ENCODE measurements around the gene FLT4.

The FLT4 gene

DNA sequence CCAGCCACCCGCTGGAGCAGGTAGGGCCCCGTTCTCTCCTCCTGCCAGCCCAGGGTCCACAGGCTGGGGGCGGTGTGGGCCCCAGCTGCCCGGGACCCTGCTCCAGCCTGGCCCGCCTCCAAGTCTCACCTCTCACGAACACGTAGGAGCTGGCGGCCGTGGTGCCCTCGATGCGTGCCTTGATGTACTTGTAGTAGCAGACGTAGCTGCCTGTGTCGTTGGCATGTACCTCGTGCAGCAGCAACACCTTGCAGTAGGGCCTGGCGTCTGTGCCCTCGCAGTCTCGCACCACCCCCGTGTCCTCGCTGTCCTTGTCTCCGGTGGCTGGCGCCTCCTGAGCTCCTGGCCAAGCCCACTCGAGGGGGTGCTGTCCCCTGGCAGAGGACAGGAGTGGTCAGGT, 19.0 kb downstream of the FLT4 start:
- no peak overlapping the region for H3K9ac ChIP-seq (ENCODE audit: low read depth, low read length)
- H3K4me1 ChIP-seq (ENCODE audit: insufficient read depth, low read length), result no peaks in the 10 kb centered on the region
- H3K9me3 ChIP-seq (ENCODE audit: insufficient read depth, low read depth, low read length), result no peaks in the 10 kb centered on the region
- H3K27me3 ChIP-seq (ENCODE audit: insufficient read depth, low read length), result no peaks in the 10 kb centered on the region
- no peak overlapping the region for H3K27ac ChIP-seq (ENCODE audit: low read depth, low read length)
- H3K36me3 ChIP-seq (ENCODE audit: insufficient read depth, low read length), result no peaks in the 10 kb centered on the region
- H3K4me3 ChIP-seq (ENCODE audit: low read length), result no peak overlapping the region
- 92% methylated on average over 22 of the region's 22 CpGs for WGBS

DNA sequence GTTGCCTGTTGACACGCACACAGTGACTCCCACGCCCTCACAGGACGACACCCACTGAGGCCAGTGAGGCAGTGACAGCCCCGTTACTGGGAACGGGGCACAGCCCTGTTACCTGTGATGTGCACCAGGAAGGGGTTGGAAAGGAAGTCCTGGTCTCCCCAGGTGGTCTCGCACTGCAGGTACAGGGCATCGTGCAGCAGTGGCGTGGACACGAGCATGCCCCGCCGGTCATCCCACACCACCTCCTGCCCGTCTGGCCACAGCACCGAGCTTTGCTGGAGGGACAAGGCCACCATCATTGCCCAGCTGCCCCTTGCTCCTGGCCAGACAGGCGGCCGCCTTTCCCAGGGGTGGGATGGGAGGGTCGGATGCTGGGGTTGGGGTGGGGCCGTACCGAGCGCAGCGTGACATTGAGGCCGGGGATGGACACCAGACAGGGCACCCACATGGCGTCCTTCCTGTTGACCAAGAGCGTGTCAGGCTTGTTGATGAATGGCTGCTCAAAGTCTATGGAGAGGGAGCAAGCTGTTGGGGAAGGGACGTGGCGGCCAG, 19.5 kb downstream of the FLT4 start:
- Histone ChIP-seq H3K27ac (ENCODE audit: low read depth, low read length) (no peak overlapping the region), H3K4me1 (ENCODE audit: insufficient read depth, low read length) (no peaks in the 10 kb centered on the region), H3K4me3 (ENCODE audit: low read length) (no peak overlapping the region), H3K9ac (ENCODE audit: low read depth, low read length) (no peak overlapping the region), H3K36me3 (ENCODE audit: insufficient read depth, low read length) (no peaks in the 10 kb centered on the region), H3K9me3 (ENCODE audit: insufficient read depth, low read depth, low read length) (no peaks in the 10 kb centered on the region), H3K27me3 (ENCODE audit: insufficient read depth, low read length) (no peaks in the 10 kb centered on the region)
- 93% methylated on average over 25 of the region's 25 CpGs for WGBS

DNA sequence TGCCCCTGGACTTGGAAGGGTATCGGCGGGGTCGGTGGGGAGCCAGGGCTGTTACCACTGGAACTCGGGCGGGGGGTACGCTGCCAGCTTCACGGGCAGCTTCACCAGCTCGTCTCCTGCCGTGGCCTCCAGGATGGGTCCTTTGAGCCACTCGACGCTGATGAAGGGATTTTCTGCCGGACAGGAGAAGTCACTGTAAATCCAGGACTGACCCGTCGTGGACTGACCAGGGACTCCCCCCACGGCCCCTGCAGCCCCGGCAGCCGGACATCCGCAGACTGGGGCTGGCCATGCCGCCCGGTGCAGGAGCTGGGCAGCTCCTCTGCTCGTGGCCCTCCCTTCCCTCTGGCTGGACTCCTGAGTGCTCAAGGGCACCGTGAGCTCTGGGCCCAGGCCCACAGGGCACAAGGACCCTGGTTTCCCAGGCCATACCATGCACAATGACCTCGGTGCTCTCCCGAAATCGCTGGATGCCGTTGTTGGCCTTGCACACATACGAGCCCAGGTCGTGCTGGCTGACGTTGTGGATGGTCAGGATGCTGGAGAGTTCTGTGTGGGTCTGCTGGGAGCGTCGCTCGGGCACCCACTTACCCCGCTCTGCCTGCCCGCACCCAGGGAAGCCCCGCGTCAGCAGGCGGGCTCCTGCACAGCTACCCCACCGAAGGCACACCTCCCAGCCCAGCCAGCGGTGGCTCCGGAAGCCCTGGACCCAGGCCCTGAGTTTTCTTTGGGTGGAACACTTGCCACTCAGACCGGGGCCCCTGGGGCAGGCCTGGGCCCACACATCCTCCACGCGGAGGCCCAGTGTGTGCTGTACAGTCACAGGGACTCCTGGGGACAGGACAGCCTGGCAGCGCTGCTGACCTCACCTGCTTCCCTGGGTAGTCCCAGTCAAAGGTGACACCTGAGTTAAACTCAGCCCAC, 20.3 kb downstream of the FLT4 start:
- Histone ChIP-seq H3K36me3 (ENCODE audit: insufficient read depth, low read length) (no peaks in the 10 kb centered on the region), H3K4me1 (ENCODE audit: insufficient read depth, low read length) (no peaks in the 10 kb centered on the region)
- 92% methylated on average over 44 of the region's 44 CpGs for WGBS

DNA sequence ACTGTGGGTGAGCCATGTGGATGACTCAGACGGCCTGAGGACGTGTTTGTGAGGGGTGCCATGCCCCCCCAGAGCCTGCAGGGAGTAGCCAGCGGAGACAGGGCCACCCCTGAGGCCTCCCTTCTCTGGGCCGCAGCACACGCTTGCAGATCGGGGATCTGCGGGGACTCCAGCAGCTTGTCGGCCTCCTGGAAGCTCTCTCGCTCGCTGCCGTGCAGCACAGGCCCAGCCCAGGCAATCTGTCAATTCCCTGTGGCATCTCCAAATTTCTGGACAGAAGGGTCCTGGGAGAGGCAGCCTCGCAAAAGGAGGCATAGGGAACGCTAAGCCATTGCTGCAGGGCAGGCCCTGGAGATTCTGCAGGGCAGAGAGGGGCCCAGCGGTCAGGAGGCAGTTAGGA, 21.2 kb downstream of the FLT4 start:
- Histone ChIP-seq H3K9me3 (ENCODE audit: insufficient read depth, low read depth, low read length) (no peaks in the 10 kb centered on the region), H3K9ac (ENCODE audit: low read depth, low read length) (no peak overlapping the region), H3K27me3 (ENCODE audit: insufficient read depth, low read length) (no peaks in the 10 kb centered on the region), H3K4me1 (ENCODE audit: insufficient read depth, low read length) (no peaks in the 10 kb centered on the region), H3K27ac (ENCODE audit: low read depth, low read length) (no peak overlapping the region), H3K4me3 (ENCODE audit: low read length) (no peak overlapping the region), H3K36me3 (ENCODE audit: insufficient read depth, low read length) (no peaks in the 10 kb centered on the region)
- 90% methylated on average over 14 of the region's 14 CpGs for WGBS

More for the DNA sequence above, 20.3 kb downstream of the FLT4 start:
- H3K27ac ChIP-seq (ENCODE audit: low read depth, low read length), result no peak overlapping the region
- no peaks in the 10 kb centered on the region for H3K27me3 ChIP-seq (ENCODE audit: insufficient read depth, low read length)
- no peak overlapping the region for H3K4me3 ChIP-seq (ENCODE audit: low read length)
- no peaks in the 10 kb centered on the region for H3K9me3 ChIP-seq (ENCODE audit: insufficient read depth, low read depth, low read length)
- H3K9ac ChIP-seq (ENCODE audit: low read depth, low read length), result no peak overlapping the region

DNA sequence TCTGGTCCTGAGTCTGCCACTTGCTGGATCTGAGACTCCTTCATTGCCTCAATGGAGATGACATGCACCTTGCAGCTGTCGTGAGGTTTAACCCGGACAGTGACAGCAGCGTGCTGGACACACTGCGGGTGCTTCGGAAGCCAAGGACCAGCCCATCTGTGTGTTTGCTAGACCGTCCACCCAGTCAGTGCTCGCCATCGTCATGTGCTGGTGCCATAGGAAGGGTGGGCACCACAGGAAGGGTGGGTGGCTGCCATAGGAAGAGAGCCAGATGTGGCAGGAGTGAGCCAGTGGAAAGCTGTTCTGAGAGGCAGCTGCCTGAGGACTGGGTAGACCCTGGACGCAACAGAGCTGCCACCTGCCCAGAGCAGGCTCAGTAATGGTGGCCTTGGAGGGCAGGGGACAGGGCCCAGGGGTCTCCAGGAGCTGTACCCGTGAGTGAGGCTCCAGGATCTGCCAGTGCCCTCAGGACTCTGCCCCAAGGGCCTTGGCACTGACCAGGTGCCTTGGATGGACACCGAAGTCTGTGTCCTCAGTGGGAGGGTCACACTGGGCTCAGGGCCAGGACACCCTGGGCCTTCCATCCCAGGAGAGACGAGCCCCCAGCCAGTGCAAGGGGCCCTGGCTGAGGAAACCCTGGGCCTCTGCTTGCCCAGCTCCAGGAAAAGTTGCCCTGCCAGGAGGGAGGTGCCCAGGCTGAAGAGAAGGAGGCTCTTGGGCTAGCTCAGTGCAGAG, 21.8 kb downstream of the FLT4 start:
- H3K9ac ChIP-seq (ENCODE audit: low read depth, low read length), result no peak overlapping the region
- 95% methylated on average over 12 of the region's 12 CpGs for WGBS
- no peaks in the 10 kb centered on the region for H3K4me1 ChIP-seq (ENCODE audit: insufficient read depth, low read length)
- H3K9me3 ChIP-seq (ENCODE audit: insufficient read depth, low read depth, low read length), result no peaks in the 10 kb centered on the region
- H3K4me3 ChIP-seq (ENCODE audit: low read length), result no peak overlapping the region
- H3K27me3 ChIP-seq (ENCODE audit: insufficient read depth, low read length), result no peaks in the 10 kb centered on the region
- no peak overlapping the region for H3K27ac ChIP-seq (ENCODE audit: low read depth, low read length)
- H3K36me3 ChIP-seq (ENCODE audit: insufficient read depth, low read length), result no peaks in the 10 kb centered on the region

DNA sequence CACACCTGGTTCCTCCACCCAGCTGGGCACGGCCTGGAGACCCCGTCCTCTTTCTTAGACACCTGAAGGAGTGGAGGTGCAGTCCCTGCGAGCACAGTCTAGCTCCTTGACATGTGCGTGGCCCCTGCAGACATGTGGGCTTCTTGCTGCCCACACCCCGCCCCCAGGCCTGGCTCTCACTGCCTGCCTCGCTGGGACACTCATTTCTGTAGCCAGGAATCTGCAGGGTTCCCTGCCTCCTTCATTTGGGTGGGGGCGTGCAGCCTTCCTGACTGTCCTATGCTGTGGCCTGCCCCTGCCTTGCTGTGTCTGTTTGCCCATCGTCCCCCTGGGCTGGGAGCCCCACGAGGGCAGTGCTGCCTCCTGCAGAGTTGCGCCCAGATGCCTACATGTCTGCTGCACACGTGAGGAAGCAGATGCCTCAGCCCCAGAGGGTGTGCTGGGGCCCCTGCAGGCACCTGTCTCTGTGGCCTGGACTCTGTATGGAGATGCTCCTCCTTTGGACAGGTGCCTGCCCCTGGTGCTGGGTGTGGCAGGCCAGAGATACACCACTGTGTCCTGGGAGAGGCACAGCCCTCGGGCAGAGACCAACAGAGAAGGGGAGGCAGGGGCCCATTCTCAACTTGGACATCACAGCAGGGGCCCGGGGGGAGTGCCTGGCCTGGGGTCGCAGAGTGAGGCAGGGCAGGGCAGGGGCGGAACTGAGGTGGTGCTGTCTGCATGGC, 22.6 kb downstream of the FLT4 start:
- Histone ChIP-seq H3K27me3 (ENCODE audit: insufficient read depth, low read length) (no peaks in the 10 kb centered on the region), H3K36me3 (ENCODE audit: insufficient read depth, low read length) (no peaks in the 10 kb centered on the region), H3K9me3 (ENCODE audit: insufficient read depth, low read depth, low read length) (no peaks in the 10 kb centered on the region), H3K4me3 (ENCODE audit: low read length) (no peak overlapping the region), H3K27ac (ENCODE audit: low read depth, low read length) (no peak overlapping the region), H3K4me1 (ENCODE audit: insufficient read depth, low read length) (no peaks in the 10 kb centered on the region), H3K9ac (ENCODE audit: low read depth, low read length) (no peak overlapping the region)
- WGBS, result 86% methylated on average over 15 of the region's 15 CpGs

DNA sequence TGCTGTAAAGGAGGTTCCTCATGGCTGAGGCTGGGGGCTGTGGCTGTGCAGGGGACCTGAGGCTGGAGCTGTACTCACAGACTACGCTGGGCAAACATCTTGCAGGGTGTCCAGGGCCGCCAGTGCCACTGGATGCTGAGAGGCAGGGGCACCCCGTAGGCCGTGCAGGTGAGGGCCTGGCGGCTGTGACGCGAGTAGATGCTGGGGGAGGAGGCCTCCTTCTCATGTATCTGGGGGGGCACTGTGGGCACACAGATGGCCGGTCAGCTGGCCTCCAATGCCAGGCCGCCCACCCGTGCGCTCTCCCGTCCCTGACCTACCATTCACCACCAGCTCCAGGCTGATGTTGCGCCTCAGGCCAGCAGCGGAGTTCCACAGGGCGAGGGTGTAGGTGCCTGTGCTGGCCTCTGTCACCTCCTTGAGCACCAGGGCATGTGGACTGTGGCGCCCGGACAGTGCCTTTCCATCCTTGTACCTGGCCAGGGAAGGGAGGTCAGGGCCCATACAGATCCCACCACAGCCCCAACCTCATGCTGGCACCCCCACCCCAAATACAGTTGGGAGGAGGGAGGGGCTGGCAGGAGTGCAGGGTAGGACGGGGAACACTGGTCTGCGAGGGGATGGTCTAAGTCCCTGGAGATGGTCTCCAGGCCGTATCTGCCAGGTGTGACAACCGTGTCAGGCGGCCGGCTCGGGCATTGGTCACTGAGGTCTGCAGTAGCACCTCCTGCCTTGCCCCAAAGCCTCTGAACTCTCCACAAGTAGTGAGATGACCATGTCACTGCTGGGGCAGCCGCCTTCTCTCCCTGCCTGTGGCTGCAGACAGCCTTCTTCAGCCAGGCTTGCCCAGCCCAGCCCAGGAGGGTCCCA, 23.4 kb downstream of the FLT4 start:
- Histone ChIP-seq H3K27me3 (ENCODE audit: insufficient read depth, low read length) (no peaks in the 10 kb centered on the region), H3K4me3 (ENCODE audit: low read length) (no peak overlapping the region), H3K9ac (ENCODE audit: low read depth, low read length) (no peak overlapping the region), H3K36me3 (ENCODE audit: insufficient read depth, low read length) (no peaks in the 10 kb centered on the region), H3K9me3 (ENCODE audit: insufficient read depth, low read depth, low read length) (no peaks in the 10 kb centered on the region), H3K27ac (ENCODE audit: low read depth, low read length) (no peak overlapping the region), H3K4me1 (ENCODE audit: insufficient read depth, low read length) (no peaks in the 10 kb centered on the region)
- WGBS, result 90% methylated on average over 25 of the region's 25 CpGs

DNA sequence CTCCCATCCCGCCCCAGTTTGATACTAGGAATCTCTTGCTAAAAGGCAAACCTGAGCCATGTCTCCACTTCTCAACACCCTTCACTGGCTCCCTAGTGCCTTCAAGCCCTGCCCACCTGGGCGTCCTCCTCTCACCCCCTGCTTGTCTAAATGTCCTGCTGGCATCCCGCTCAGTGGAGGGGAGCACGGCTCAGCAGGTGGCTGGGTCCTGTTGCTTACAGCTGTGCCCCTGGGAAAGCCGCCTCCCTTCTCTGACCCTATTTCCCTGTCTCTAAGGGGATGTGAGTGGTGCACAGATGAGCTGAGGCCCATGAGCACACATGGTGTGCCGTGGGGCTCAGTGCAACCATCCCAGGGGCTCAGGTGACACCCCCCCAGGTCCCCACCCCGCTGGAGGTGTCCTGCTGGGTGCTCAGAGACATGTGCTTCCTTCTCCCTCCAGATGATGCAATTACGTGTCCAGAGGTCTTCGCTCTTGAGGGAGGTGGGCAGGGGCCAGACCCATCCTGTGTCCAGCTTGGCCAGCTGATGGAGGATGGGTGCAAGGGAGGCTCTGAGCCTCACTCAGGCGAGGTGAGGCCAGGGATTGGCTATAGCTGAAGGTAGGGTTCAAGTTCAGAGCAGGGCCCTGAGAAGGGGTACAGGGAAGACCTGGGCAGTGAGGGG, 24.1 kb downstream of the FLT4 start:
- Histone ChIP-seq H3K36me3 (ENCODE audit: insufficient read depth, low read length) (no peaks in the 10 kb centered on the region), H3K4me3 (ENCODE audit: low read length) (no peak overlapping the region), H3K4me1 (ENCODE audit: insufficient read depth, low read length) (no peaks in the 10 kb centered on the region), H3K27ac (ENCODE audit: low read depth, low read length) (no peak overlapping the region), H3K27me3 (ENCODE audit: insufficient read depth, low read length) (no peaks in the 10 kb centered on the region), H3K9me3 (ENCODE audit: insufficient read depth, low read depth, low read length) (no peaks in the 10 kb centered on the region), H3K9ac (ENCODE audit: low read depth, low read length) (no peak overlapping the region)
- 87% methylated on average over 10 of the region's 10 CpGs for WGBS

DNA sequence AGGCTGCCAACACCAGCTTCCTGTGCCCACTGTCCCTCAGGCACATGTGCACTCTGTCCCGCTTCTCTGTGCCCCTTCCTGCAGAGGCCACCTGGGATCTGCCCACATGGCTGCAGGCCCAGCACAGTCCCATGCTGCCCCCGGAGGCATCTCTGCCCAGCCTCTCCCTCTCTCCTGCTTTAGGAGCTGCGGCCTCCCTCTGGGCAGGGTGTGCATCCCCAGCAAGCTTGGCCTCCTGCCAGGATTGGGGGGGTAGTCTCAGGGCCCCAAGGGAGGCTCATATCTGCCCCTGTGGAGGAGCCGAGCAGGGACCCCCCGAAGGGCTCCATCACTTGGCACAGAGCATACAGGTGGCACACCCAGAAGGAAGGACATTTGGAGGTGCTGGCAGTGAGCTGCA, 24.8 kb downstream of the FLT4 start:
- peaks cover 5% of the 10 kb centered on the region for H3K27me3 ChIP-seq (ENCODE audit: insufficient read depth, low read length)
- no peak overlapping the region for H3K4me3 ChIP-seq (ENCODE audit: low read length)
- H3K36me3 ChIP-seq (ENCODE audit: insufficient read depth, low read length), result no peaks in the 10 kb centered on the region
- no peak overlapping the region for H3K27ac ChIP-seq (ENCODE audit: low read depth, low read length)
- no peaks in the 10 kb centered on the region for H3K9me3 ChIP-seq (ENCODE audit: insufficient read depth, low read depth, low read length)
- no peak overlapping the region for H3K9ac ChIP-seq (ENCODE audit: low read depth, low read length)
- H3K4me1 ChIP-seq (ENCODE audit: insufficient read depth, low read length), result no peaks in the 10 kb centered on the region
- 87% methylated on average over 5 of the region's 5 CpGs for WGBS

DNA sequence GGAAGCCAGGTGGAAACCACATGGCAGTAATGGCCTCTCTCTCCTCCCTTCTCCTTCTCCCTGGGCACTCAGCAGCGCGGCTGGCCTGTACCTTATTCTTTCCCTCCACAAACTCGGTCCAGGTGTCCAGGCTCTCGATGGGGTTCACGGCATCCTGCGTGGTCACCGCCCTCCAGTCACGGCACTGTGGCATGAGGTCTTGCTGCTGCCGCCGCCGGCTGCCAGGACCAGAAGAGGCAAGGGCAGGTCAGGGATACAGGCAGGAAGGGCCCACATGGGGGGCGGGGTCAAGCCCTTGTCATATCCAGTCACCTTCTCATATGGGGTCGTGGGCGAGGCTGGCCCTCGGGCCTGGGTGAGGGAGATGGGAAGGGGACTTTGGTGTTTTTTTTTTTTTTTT, 25.6 kb downstream of the FLT4 start:
- no peaks in the 10 kb centered on the region for H3K9me3 ChIP-seq (ENCODE audit: insufficient read depth, low read depth, low read length)
- no peak overlapping the region for H3K27ac ChIP-seq (ENCODE audit: low read depth, low read length)
- H3K27me3 ChIP-seq (ENCODE audit: insufficient read depth, low read length), result peaks cover 10% of the 10 kb centered on the region
- no peaks in the 10 kb centered on the region for H3K4me1 ChIP-seq (ENCODE audit: insufficient read depth, low read length)
- H3K36me3 ChIP-seq (ENCODE audit: insufficient read depth, low read length), result no peaks in the 10 kb centered on the region
- H3K4me3 ChIP-seq (ENCODE audit: low read length), result no peak overlapping the region
- 93% methylated on average over 15 of the region's 15 CpGs for WGBS
- no peak overlapping the region for H3K9ac ChIP-seq (ENCODE audit: low read depth, low read length)
